ENCODE data around the gene FAM13A. TPM values are rescaled to one million over a fixed set of nuclear protein-coding genes. Genes with fewer than 3 reads are reported as not detected.

FAM13A gene
- total and polyA plus RNA-seq, 9 of the 15 experiments (the other 6 are each of a cell fraction or from before 2014, with no cell fraction given), result 11.3 to 23.3 (median 14.7) TPM

DNA sequence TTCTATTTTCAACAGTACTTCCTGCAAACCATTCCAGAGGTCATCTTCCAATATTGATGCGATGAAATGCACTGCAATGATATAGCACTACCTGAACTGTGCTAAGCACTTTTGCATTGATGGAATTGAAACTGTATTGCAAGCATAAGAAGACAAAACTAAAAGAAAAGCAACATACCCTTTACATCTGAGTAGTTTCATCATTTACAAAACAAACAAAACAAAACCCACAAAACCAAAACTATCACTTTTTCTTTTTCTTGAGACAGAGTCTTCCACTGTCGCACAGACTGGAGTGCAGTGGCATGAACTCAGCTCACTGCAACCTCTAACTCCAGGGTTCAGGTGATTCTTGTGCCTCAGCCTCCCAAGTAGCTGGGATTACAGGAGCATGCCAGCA, 239.2 kb downstream of the FAM13A start:
- DNase-seq (ENCODE audit: extremely low read depth in 1 of 4, low spot score in 3 of 4) (no peak), FAIRE-seq (no peak), ATAC-seq (no peak)
- ChIA-PET POLR2A (interaction anchor here (0.6 to 1.4 kb wide), 4 partner anchors 11 to 276 kb away, joined by 3 to 4 read pairs (median 3); no protein-coding TSS in a partner anchor), CTCF (ENCODE audit: low intra/inter-chr PET ratio) (interaction anchor here (0.7 to 2.1 kb wide), 3 partner anchors 204 to 206 kb away, joined by 3 to 21 read pairs (median 9); no protein-coding TSS in a partner anchor)
- intact Hi-C loops (cut with micrococcal nuclease), result loop anchor here (1.0 to 5.0 kb wide), 2 partner anchors 207 to 290 kb away; no protein-coding TSS in a partner anchor
- Histone ChIP-seq H4K20me1 (replicated peaks; ENCODE audit: control insufficient read depth, insufficient read depth, low read length) (no peaks in the 10 kb centered on the region), H3K9me3 (replicated peaks; ENCODE audit: control insufficient read depth, insufficient read depth, low read depth, low read length) (no peaks in the 10 kb centered on the region), H3K9ac (ENCODE audit: insufficient read depth in 1 of 2, low read depth in 2 of 2, low read length in 2 of 2) (no peak overlapping the region), H2AFZ (ENCODE audit: low read depth, low read length) (no peak overlapping the region), H3K79me2 (ENCODE audit: control insufficient read depth, insufficient read depth, low read length) (peaks cover 66% of the 10 kb centered on the region; the same call in 2 of the 3 replicates), H3K27ac (ENCODE audit: extremely low read depth, low read depth, low read length) (no peak overlapping the region), H3K9me1 (ENCODE audit: control insufficient read depth, insufficient read depth, low read length) (no peaks in the 10 kb centered on the region), H3K4me3 (no peak overlapping the region), H3K4me1 (replicated peaks in 1 of 2; ENCODE audit: control insufficient read depth in 2 of 2, insufficient read depth in 2 of 2, low read length in 2 of 2) (peaks cover 6 to 8% of the 10 kb centered on the region in 2 experiments; a peak in 3 of 5 replicates), H3K27me3 (ENCODE audit: control insufficient read depth in 2 of 2, insufficient read depth in 2 of 2, low read length in 2 of 2) (no peaks in the 10 kb centered on the region), H3K4me2 (ENCODE audit: insufficient read depth, low read length) (no peak overlapping the region), H3K36me3 (ENCODE audit: control insufficient read depth, insufficient read depth, low read length) (no peaks in the 10 kb centered on the region)
- WGBS (ENCODE audit: insufficient coverage, low coverage, missing lambda C conversion rate), result 76% methylated on average over 2 of the region's 2 CpGs
- BruUV-seq (replicated peaks), result no TSS peak
- in situ Hi-C loops (cut with MboI), result loop anchor here (5.0 to 25.0 kb wide), 2 partner anchors 195 to 280 kb away; no protein-coding TSS in a partner anchor
- TF ChIP-seq CSDE1 (IDR thresholded peaks at IDR 0.05) (no peak), CUX1 (CRISPR knock-in tag; IDR thresholded peaks at IDR 0.05) (no peak)
- TF ChIP-seq, protein P1, sequence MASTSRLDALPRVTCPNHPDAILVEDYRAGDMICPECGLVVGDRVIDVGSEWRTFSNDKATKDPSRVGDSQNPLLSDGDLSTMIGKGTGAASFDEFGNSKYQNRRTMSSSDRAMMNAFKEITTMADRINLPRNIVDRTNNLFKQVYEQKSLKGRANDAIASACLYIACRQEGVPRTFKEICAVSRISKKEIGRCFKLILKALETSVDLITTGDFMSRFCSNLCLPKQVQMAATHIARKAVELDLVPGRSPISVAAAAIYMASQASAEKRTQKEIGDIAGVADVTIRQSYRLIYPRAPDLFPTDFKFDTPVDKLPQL (IDR thresholded peaks at IDR 0.05; ENCODE audit: extremely low read depth, insufficient read length), result no peak

Data from K562 (cell line).